Endothelial cell of umbilical vein (primary cell): ENCODE data around the gene WIPI1.
A peak's percentile ranks its signal among the peaks of the same experiment; 100 is the strongest.

ENCODE experiments used
- CTCF ChIP-seq, 2 donors: IDR thresholded peaks; 1 replicate in 1 of 2; 2 replicates in 1 of 2; pipeline ENCODE4 v1.5.1; 2011; ENCODE audit warnings: low read length in 2 of 2, mild to moderate bottlenecking in 2 of 2, moderate library complexity in 2 of 2, control low read depth in 1 of 2, inconsistent platforms in 1 of 2, low read depth in 1 of 2; ENCODE audit not compliant: insufficient read depth in 1 of 2; ENCODE audit errors: extremely low read depth in 1 of 2
- GATA2 ChIP-seq: IDR thresholded peaks from 2 replicates; pipeline ENCODE4 v1.7.0; 2011; ENCODE audit warnings: low read depth, mild to moderate bottlenecking, moderate library complexity, mixed read lengths, low read length; ENCODE audit not compliant: insufficient read length, insufficient read depth
- JUN ChIP-seq: IDR thresholded peaks from 2 replicates; pipeline ENCODE4 v1.6.1; 2011; ENCODE audit warnings: borderline replicate concordance, low read depth; ENCODE audit not compliant: insufficient read length, insufficient read depth
- MYC ChIP-seq: IDR thresholded peaks from one replicate; pipeline ENCODE4 v1.6.1; 2011; ENCODE audit warnings: mild to moderate bottlenecking, low read depth, low read length
- POLR2A ChIP-seq: IDR thresholded peaks from 2 replicates; pipeline ENCODE4 v1.6.1; 2012; ENCODE audit warnings: low read depth, mild to moderate bottlenecking, control low read depth, low read length
- POLR2AphosphoS5 ChIP-seq: IDR thresholded peaks from 2 replicates; pipeline ENCODE4 v1.6.1; 2012; ENCODE audit warnings: low read depth, mild to moderate bottlenecking, control low read depth, low read length, moderate library complexity; ENCODE audit not compliant: insufficient read depth

GRCh38 chr17:68462381-68463210 is 5.3 kb upstream of the WIPI1 start:
- TF ChIP-seq CTCF (IDR thresholded peaks at IDR 0.05; ENCODE audit: extremely low read depth in 1 of 2, insufficient read depth in 1 of 2, low read depth in 1 of 2, low read length in 2 of 2): peak; percentile 53 to 56
- no peak for TF ChIP-seq POLR2A
- TF ChIP-seq GATA2: peak; percentile 13
- TF ChIP-seq MYC: no peak
- TF ChIP-seq POLR2AphosphoS5: no peak
- TF ChIP-seq JUN: no peak
